Measurements from ENCODE around the gene FRMD6. TPM values are rescaled to one million over a fixed set of nuclear protein-coding genes. Genes with fewer than 3 reads are reported as not detected.

FRMD6 gene
- total RNA-seq, 1 experiment from 2014 or later: 11.4 TPM

GRCh38 chr14:51707327-51707726 is 55.6 kb downstream of the FRMD6 start (continued):
- no peak for TF ChIP-seq JUND (IDR thresholded peaks at IDR 0.05)
- TF ChIP-seq SRF (IDR thresholded peaks at IDR 0.05; ENCODE audit: low read depth): no peak
- TF ChIP-seq ZFX (IDR thresholded peaks at IDR 0.05): no peak

- TF ChIP-seq ELF1 (IDR thresholded peaks at IDR 0.05; ENCODE audit: borderline replicate concordance, low read depth) (no peak), ZNF274 (IDR thresholded peaks at IDR 0.05; ENCODE audit: low read depth, low read length) (no peak), CTCF (IDR thresholded peaks at IDR 0.05 in 2 of 3, conservative IDR thresholded peaks at IDR 0.05 in 1 of 3; ENCODE audit: borderline replicate concordance in 1 of 3, insufficient read depth in 1 of 3, low read depth in 2 of 3, low read length in 2 of 3) (no peak), TCF7L2 (IDR thresholded peaks at IDR 0.05; ENCODE audit: borderline replicate concordance, extremely low read depth, insufficient read depth, insufficient read length) (no peak), RAD21 (IDR thresholded peaks at IDR 0.05; ENCODE audit: low read depth) (no peak), ZBTB33 (IDR thresholded peaks at IDR 0.05; ENCODE audit: extremely low read depth, insufficient replicate concordance, low read length) (no peak), SIN3A (IDR thresholded peaks at IDR 0.05; ENCODE audit: low read depth) (no peak), JUND (IDR thresholded peaks at IDR 0.05) (no peak), CBX3 (IDR thresholded peaks at IDR 0.05; ENCODE audit: low read depth) (no peak), EZH2phosphoT487 (IDR thresholded peaks at IDR 0.05; ENCODE audit: borderline replicate concordance) (no peak), EZH2 (IDR thresholded peaks at IDR 0.05) (no peak), MAX (IDR thresholded peaks at IDR 0.05) (no peak), SRF (IDR thresholded peaks at IDR 0.05; ENCODE audit: low read depth) (no peak), POLR2A (IDR thresholded peaks at IDR 0.05; ENCODE audit: borderline replicate concordance, extremely low read depth, insufficient read depth, insufficient read length) (no peak), POLR2AphosphoS5 (IDR thresholded peaks at IDR 0.05; ENCODE audit: low read depth, low read length) (no peak), SP1 (IDR thresholded peaks at IDR 0.05; ENCODE audit: low read depth) (no peak), ZFX (IDR thresholded peaks at IDR 0.05) (no peak), YY1 (IDR thresholded peaks at IDR 0.05; ENCODE audit: extremely low read depth, insufficient replicate concordance, low read depth, low read length) (no peak), ATF3 (IDR thresholded peaks at IDR 0.05) (no peak)
- CTCF ChIA-PET: no interaction called here
- no peak overlapping the region for H3K27ac ChIP-seq (ENCODE audit: low read depth, low read length)
- no peaks in the 10 kb centered on the region for H3K36me3 ChIP-seq (ENCODE audit: control insufficient read depth in 1 of 2, insufficient read depth in 2 of 2, low read length in 2 of 2)
- no peak for DNase-seq (ENCODE audit: low read depth, low spot score)
- H3K79me2 ChIP-seq (ENCODE audit: insufficient read depth, low read length): no peaks in the 10 kb centered on the region
- H3K4me2 ChIP-seq (ENCODE audit: low read length): no peak overlapping the region
- no TSS peak for BruUV-seq (replicated peaks)
- H3K9ac ChIP-seq (ENCODE audit: low read length): no peak overlapping the region
- H4K20me1 ChIP-seq (ENCODE audit: insufficient read depth): no peaks in the 10 kb centered on the region
- RAD21 ChIA-PET (ENCODE audit: low non-redundant PET in 1 of 2, low total read pairs in 2 of 2, uncharacterized antibody in 2 of 2, unreplicated experiment in 2 of 2): no interaction called here
- intact Hi-C loops (cut with micrococcal nuclease): no loop called here
- no peaks in the 10 kb centered on the region for H3K27me3 ChIP-seq (ENCODE audit: insufficient read depth, low read length)
- no peak for ATAC-seq
- H3K9me3 ChIP-seq (ENCODE audit: control insufficient read depth in 1 of 2, insufficient read depth in 1 of 2, low read depth in 1 of 2, low read length in 2 of 2): no peaks in the 10 kb centered on the region
- POLR2A ChIA-PET: no interaction called here
- no peak overlapping the region for H3K4me3 ChIP-seq (replicated peaks in 1 of 2; ENCODE audit: low read depth in 1 of 2, low read length in 2 of 2)
- H3K4me1 ChIP-seq (ENCODE audit: control insufficient read depth in 1 of 2, insufficient read depth in 2 of 2, low read length in 2 of 2): peaks cover 0 to under 1% of the 10 kb centered on the region in 2 experiments; a peak in 1 of 4 replicates
- no peaks in the 10 kb centered on the region for H3K9me2 ChIP-seq (ENCODE audit: insufficient read depth)
- H2AFZ ChIP-seq (ENCODE audit: low read depth, low read length, poor library complexity, severe bottlenecking): no peak overlapping the region
Observed at GRCh38 chr14:51711505-51711904, 59.8 kb downstream of the FRMD6 start.

Measured in HCT116 (cell line).